Activated T-cell treated with anti-CD3 and anti-CD28 coated beads for 1 hour (primary cell): ENCODE results near the gene GCNT2.
"Not testable (repeated sequence)": the region's sequence is repeated elsewhere in the genome, so short reads cannot be mapped to it uniquely, and the experiment has no call there.

ENCODE experiments used
- DNase-seq: peaks from one replicate; pipeline ENCODE4 v3.0.0-alpha.2; 2020; ENCODE audit warnings: low read depth

Gene GCNT2

DNA sequence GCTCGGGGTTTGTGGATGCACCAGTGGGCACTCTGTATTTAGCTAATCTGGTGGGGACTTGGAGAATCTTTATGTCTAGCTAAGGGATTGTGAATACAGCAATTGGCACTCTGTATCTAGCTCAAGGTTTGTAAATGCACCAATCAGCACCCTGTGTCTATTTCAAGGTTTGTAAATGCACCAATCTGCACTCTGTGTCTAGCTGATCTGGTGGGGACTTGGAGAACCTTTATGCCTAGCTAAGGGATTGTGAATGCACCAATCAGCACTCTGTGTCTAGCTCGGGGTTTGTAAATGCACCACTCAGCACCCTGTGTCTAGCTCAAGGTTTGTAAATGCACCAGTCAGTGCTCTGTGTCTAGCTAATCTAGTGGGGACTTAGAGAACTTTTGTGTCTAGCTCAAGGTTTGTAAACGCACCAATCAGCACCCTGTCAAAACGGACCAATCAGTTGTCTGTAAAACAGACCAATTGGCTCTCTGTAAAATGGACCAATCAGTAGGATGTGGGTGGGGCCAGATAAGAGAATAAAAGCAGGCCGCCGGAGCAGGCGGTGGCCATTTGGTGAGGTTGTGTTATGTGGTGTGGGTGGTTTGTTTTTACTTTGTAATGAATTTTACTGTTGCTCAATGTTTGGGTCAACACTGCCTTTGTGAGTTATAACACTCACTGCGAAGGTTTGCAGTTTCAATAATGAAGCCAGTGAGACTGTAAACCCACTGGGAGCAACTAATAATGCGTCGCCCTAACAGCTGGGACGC is 139.5 kb downstream of the GCNT2 start:
- DNase-seq: not testable (repeated sequence)

DNA sequence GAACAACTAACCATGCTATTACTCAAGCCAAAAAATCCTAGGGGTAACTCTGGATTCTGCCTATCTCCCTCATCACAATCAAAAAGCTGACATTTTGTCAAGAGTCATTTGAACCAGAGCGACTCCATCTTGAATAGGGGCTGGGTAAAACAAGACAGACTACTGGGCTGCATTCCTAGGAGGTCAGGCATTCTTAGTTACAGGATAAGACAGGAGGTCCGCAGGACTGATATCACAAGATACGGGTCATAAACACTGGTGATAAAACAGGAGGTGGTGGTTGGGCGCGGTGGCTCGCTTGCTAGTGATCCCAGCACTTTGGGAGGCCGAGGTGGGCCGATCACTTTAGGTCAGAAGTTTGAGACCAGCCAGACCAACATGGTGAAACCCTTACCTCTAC is 141.1 kb downstream of the GCNT2 start:
- DNase-seq: no peak

DNA sequence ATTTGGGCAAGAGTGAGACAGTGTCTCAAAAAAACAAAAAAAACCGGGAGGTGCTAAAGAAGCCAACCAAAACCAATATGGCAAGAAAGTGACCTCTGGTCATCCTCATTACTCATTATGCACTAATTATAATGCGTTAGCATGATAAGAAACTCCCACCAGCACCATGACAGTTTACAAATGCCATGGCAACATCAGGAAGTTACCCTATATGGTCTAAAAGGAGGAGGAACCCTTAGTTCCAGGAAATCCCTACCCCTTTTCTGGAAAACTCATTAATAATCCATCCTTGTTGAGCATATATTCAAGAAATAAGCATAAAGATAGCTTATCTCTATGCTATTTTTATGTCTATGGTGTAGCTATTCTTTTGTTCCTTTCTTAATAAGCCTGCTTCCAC is 141.6 kb downstream of the GCNT2 start:
- no peak for DNase-seq

DNA sequence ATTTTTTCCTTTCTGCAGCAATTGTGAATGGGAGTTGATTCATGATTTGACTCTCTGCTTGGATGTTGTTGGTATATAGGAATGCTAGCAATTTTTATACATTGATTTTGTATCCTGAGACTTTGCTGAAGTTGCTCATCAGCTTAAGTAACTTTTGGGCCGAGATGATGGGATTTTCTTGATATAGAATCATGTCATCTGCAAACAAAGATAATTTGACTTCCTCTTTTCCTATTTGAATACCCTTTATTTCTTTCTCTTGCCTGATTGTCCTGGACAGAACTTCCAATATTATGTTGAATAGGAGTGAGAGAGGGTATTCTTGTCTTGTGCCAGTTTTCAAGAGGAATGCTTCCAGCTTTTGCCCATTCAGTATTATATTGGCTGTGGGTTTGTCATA is 144.4 kb downstream of the GCNT2 start:
- DNase-seq: not testable (repeated sequence)

DNA sequence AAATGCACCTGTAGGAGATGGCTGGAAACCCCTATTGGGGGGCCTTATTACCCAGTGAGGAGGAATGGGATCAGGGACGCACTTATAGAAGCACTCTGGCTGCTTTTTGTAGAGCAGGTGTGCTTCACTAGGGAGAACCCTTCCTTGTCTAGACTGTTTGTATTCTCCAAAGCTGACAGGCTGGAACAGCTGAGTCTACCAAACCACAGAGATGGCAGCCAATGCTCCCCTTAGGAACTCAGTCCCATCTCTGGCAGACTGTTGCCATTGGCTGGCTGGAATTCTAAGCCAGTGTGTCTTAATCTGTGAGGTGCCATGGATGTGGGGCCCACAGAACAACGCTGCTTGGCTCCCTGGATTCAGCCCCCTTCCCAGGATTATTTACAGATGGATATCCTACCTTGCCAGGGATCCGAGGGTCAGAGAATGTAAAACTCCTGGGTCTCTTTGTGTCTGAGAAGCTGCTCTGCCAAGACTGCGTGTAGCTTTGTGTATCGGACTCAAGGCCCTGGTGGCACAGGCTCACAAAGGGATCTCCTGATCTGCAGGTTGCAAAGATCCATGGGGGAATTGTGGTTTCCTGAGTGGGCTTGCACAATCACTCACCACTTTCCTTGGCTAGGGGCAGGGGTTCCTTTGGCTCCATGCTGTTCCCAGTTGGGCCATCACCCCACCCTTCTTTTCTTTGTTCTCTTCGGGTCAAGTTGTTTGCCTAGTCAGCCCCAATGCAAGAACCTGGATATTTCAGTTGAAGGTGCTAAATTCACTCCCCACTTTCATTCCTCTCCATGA is 147.2 kb downstream of the GCNT2 start:
- DNase-seq: no peak

DNA sequence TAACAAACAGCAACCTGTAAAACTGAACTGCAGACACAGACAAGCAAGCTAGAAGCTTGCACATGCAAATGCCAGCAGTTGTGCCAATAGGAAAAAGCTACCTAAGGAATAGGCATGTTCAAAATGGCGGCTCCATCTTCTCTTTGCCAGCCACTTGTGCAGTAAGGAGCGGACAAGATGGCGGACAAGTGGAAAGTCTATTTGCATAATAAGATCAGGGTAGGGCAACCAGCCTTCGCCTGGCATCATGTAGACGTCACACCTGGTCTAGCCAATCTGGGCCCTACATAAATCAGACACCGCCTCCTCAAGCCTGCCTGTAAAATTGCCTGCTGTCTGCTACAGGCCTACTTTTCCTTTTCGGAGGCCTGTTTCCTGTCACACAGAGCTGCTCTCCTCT is 155.3 kb downstream of the GCNT2 start:
- no peak for DNase-seq

DNA sequence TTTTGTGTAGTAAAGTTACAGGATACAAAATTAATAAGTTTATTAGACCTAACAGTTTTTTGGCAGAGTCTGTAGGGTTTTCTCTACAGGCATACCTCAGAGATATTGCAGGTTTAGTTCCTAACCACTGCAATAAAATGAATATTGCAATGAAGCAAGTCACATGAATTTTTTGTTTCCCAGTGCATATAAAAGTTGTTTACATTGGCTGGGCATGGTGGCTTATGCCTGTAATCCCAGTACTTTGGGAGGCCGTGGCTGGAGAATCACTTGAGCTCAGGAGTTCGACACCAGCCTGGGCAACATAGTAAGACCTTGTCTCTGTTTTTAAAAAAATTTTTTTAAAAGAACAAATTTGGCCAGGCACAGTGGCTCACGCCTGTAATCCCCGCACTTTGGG is 157.3 kb downstream of the GCNT2 start:
- no peak for DNase-seq
